ENCODE measurements around the gene ILDR1.
"Not testable (repeated sequence)": the region's sequence is repeated elsewhere in the genome, so short reads cannot be mapped to it uniquely, and the experiment has no call there.

Gene ILDR1

DNA sequence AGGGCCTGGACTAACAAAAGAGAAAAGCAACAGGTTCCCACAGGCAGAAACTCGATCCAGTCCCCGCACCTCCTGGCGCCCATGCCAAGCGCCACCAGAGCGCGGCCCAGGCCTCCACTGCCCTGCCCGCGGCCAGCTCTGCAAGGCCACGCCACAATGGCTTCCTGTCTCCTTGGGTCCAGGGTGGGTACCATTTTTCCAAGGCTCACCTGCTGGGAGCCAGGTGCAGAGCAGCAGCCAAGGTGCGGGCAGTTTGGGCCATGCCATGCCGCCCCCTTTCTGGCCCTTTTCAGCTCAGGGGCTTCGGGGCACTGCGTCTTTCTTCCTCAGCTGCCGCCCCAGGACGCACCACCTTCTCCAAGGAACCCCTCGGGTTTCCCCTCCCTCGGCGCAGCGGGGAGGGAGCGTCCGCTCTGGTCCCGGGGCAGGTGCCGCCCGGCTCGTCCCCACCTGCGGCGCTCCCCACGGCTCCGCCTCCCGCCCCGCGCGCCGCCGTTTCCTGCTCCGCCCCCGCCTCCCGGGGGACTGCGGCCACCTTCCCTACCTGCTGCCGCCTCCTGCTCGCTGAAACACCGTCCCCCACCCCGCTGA is at the start of gene ILDR1:
ILDR1 (minus strand) TSS at position 437 of the 591 bp plus-strand sequence; CDS start at position 267, 170 bp downstream.
- DNase-seq = no peak

DNA sequence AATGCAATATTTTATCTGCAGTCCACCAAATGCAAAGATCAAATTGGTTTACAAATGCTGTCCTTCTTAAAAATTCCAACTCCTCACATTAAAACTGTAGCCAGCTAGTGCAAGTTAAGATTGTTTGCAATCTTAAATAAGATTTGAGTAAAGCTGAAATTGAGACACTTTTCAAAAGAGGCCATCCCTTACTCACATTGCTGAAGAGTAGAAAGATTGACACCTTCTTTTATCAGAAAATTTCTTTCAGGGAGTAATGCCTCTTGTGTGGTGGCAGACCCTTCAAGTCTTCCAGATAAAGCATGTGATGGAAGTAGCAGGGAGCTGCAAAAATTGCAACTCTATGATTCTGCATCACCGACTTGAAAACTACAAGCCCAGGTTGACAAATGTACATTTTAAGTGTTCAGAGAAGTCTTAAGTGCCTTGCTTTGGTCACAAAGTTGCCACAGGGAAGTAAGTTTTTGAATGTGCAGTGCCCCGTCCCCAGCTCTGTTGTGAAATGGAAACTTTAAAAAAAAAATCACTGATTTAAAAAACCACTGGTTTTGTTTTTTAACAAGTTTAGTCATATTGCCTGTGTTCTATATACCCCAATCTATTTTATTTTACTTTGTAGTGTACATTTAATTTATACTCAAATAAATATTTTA is 45.7 kb upstream of the ILDR1 start:
- DNase-seq = no peak

DNA sequence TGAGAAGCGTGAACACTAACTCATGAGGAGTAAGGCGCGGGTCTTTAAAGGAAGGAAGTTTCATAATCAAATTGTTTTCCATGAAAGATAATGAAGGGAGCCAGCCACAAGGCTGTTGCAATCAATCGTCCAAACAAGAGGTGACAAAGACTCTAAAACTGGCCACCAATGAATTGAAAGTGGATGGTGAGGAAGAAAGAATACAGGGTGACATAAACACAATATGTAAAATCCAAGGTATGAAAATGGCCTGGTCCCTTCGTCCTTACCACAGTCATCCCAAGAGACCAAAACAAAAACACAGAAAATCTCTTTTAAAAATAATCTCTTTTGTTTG is 45.1 kb upstream of the ILDR1 start:
- DNase-seq = no peak

DNA sequence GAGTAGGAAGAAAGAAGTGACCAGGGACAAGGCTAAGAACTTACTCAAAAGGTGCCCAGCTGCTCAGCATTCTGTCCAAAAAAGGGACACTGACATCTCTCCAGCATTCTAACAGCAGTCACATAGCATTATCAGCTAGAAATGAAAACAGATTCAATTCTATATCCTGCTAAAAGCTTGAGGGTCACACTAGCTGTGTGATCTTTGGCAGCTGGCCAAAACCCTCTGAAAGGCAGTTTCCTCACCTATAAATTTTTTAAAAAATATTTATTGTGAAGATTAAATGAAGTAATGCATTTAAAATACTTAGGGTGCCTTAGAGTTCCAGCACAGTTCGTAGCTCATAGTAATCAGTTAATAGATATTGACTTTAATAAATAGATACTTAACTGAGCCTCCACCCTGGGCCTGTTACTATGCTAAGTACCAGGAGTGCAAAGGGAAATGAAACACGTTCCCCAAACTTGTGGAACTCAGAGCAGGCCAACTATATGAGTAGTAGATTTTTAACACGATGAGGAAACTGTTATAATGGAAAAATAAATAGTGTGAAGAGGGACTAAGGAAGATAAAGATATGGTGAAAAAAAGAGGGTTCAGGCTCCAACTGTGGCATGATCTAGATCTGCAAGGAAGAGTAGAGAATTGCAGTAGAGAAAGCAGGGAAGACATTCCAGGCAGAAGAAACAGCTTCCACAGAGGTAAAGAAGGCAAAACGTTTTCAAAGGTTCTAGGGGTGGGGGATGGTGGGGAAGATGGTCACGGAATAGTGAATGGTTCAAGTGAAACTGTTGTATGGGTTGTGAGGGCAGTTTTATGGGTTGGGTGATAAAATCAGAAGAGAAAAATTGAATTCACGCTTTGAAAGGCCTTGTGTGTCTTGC is 44.5 kb upstream of the ILDR1 start:
- no peak for DNase-seq

DNA sequence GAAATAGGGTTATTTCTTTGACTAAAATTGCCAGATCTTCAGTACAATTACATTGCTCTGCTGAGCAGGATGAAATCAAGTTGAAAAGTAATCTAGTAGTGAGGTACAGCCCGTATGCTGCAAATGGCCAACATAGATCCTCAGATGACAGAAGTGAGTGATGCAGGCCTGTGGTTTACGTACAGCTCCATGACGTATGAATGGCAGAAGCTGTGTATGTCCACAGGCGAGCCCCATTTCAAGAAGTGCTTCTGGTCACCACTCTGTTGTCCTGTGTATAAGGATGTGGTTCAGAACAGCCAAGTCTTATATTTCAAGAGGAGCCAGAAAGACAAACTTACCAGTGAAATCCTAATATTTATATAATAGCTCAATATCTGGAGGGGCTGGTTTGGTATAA is 42.3 kb upstream of the ILDR1 start:
- DNase-seq = no peak

DNA sequence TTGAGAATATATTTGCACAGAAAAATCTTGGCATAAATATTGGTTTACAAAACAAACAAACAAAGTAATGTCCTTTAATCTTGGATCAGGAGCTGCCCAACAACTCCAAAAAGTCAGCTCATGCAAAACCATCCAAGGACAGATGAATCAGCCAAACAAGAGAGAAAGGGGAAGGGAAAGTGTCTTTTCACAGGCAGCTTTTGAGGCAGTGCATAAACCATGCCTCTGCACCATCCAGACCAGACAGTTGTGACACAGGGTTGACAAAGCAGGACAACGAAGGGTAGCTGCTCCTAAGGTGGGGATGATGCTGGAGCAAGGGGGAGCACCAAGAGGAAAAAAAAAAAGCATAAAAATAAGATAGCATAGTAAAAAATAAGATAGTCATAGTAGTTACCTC is 41.9 kb upstream of the ILDR1 start:
- no peak for DNase-seq

DNA sequence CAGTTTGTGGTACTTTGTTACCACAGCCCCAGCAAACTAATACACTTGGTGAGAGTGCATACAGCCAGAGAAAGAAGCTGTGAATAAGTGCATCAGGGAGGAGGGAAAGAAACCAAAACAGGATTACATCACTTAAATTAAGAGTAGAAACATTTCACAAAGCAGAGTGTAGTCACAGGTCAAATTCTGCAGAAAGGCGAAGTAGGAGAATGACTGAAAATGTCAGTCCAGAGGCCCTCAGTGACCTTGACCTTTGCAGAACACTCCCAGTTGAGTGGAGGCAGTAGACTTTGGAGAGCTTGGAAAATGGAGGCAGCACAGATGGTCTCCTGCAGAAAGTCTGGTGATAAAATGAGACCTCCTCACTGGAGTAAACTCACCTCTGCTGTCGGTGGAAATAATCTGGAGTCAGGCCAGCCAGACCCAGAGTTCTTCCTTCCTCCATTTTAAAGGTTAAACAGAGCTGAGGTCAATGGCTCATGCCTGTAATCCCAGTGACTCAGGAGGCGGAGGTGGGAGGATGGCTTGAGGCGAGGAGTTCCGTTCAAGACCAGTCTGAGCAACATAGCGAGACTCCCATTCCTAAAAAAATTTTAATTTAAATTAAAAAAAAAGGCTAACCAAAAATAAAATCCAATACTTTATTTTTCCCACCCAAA is 38.1 kb upstream of the ILDR1 start:
- DNase-seq = no peak

DNA sequence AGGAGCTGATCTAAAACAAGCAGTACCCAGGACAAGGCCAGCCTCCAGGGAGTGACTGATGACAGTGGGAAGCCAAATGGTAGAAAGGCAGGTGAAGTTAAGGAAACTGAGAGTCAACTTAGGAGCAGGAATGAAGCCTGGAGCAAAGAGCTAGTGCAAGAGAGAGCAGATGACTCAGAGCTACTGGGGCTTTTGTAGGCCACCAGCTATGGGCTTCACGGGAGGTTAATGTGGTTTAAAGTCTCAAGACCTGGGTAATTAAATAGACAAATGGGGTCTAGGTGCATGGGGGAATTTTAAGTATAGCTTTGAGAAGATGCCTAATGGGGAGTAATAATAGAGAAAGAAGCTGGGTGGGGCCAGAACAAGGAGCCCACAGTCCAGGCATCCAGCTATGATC is 36.2 kb upstream of the ILDR1 start:
- DNase-seq = no peak

DNA sequence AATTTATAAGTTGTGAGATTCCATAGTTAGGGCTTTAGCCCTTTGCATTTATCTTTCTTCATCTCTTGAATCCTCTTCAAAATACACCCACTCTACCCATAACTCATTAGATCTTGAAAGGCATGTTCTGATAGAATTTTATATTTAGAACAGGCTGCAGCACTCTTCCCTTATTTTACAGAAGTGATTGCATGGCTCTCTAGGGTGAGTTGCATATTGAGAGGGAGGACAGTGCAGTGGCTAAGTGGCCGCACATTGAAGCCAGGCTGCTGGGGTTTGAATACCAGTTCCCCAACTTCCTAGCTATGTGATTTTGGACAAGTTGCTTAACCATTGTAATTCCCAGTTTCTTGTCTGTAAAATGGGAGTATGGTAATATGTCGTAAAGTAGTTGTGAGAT is 35.6 kb upstream of the ILDR1 start:
- no peak for DNase-seq

DNA sequence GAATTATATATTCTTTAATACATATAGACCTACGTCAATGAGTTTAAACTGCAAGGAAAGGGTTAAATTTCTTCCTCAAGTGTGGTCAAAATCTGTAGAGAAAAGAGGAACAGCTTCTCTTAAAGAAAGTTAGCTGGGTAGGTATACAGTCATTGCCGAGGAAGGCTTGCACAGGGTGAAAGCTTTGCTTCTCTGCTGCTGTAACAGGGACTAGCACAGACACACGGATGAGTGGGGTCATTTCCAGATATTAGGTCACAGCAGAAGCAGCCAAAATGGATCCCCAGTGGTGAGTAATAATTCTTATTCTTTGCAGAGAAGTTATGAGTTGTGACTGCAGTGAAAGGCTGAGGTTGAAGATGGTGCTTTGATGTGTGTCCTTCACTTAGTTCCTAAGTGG is 33.2 kb upstream of the ILDR1 start, which contains the start of gene CD86:
CD86 (plus strand) TSS at position 148 of the 400 bp plus-strand sequence; CDS start at position 276, 128 bp downstream.
- peak in 1 of 58 donors; percentile 23 for DNase-seq

DNA sequence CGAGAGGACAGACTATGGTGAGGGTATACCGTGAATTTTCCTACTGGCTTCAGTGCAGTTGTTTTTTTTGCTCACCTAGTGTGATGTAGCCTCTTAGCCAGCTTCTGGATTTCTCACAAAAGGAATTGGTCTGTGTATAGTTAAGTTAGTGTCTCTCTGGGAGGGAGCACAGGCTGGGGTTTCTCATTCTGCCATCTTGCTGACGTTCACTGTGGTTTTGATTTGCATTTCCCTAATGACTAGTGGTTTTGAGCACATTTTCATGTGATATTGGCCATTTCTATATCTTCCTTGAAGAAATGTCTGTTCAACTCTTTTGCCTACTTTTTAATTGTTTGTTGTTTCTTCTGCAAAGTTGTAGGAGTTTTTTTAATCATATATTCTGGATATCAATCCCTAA is 30.9 kb upstream of the ILDR1 start:
- no peak for DNase-seq

DNA sequence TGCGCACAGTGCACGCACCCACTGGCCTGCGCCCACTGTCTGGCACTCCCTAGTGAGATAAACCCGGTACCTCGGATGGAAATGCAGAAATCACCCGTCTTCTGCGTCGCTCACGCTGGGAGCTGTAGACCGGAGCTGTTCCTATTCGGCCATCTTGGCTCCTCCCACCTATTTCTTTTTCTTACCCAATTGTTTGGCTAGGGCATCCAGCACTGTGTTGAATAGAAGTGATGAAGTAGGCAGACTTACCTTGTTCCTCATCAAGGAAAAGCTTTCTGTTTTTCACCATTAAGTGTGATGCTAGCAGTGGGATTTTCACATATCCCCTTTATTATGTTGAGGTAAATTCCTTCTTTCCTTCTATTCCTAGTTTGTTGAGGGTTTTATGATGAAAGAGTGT is 25.7 kb upstream of the ILDR1 start:
- not testable (repeated sequence) for DNase-seq

DNA sequence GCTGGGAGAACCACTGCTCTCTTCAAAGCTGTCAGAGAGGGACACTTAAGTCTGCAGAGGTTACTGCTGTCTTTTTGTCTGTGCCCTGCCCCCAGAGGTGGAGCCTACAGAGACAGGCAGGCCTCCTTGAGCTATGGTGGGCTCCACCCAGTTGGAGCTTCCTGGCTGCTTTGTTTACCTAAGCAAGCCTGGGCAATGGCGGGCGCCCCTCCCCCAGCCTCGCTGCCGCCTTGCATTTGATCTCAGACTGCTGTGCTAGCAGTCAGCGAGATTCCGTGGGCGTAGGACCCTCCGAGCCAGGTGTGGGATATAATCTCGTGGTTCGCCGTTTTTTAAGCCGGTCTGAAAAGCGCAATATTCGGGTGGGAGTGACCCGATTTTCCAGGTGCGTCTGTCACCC is 25.2 kb upstream of the ILDR1 start:
- DNase-seq = not testable (repeated sequence)

DNA sequence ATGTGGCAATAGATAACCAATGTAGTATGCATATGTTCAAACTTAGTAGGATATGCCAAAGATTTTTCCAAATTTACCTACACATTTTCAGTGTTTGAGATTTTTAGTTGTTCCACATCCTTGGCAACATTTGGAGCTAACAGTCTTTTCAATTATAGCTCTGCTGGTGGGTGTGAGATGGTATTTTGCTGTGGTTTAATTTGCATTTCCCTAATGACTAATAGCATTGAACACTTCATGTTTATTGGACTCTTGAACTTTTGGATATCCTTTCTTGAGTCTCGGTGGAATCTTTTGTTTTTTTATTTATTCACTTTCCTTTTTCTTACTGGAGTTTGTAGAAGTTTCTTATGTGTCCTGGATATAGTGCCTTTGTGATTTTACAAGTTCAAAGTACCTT is 11.0 kb upstream of the ILDR1 start:
- no peak for DNase-seq

DNA sequence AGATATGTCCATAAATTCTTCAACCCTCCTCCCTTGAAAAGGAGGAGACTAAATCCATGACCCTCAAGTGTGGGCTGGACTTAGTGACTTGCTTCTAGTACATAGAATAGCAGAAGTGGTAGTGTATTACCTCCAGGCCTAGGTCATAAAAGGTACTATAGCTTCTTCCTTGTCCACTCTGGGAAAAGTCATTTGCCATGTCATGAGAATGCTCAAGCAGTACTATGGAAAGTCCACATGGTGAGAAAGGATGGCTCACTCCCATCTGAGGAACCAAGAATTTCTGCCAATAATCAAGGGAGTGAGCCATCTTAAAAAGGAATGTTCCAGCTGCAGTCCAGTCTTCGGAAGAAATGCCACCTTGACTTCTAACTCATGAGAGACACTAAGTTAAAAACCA is 10.5 kb upstream of the ILDR1 start:
- no peak for DNase-seq

DNA sequence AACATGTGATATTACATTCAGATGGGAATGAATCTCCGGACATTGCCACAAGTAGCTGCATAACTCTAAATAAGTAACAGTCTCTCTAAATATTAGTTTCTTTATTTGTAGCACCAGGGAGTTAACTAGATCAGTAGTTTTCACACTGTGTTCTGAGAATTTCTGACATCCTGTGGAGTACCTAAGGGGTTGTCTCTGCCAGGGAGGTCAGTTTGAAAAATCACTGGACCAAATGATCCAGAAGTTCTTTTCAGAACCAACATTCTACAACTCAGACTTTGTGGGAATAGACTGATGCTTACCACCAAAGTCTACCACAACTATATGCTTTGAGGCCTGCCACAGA is 9.0 kb upstream of the ILDR1 start:
- no peak for DNase-seq

DNA sequence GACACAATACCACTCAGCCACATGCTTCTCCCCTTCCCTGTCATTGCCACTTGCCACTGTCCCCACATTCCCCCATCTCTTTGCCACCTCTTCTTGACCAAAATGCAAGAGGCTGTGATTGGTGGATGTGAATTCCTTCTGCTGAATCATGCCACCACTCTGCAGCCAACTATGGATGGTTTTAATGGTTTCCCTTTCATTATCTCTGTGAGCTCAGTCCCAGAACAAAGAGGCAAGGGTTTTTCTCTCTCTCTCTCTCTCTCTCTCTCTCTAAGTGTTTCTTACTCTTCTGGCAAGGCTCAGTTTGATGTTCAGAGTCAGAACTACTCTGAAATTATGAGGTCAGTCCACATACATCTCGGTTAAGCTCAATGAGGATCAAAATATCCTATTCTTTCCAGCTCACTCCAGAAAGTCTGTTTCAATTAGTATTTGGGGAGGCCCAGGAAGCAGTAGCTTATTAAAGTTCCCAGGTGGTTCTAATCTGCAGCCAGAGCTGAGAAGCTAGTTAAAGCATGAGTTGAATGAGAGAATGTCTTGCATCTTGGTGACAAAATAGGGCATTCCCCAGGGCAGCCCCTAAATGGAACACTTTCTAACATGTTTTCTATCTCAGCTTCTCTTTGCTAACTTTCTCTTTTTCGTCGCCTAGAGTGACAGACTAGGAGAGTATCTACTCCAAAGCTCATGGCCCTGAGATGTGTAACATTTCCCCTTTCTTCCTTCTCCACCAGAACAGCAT is 8.5 kb upstream of the ILDR1 start:
- DNase-seq = no peak

DNA sequence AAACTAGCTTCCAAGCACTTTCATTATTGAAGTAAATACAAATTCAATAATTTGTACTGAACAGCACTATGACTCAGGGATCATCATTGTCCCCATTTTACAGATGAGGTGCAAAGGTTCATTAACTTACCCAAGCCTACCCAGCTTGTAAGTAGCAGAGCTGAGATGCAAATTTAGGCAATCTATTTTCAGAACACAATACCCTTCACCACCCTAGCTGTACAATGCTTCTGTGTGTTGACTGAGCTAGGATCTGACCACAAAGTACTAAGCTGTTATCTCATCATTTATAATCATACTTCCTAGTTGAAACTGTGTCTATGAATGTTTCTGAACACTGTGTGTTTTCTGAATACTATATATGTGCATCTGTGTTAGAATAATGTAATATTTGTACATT is 3.2 kb upstream of the ILDR1 start:
- DNase-seq = no peak

DNA sequence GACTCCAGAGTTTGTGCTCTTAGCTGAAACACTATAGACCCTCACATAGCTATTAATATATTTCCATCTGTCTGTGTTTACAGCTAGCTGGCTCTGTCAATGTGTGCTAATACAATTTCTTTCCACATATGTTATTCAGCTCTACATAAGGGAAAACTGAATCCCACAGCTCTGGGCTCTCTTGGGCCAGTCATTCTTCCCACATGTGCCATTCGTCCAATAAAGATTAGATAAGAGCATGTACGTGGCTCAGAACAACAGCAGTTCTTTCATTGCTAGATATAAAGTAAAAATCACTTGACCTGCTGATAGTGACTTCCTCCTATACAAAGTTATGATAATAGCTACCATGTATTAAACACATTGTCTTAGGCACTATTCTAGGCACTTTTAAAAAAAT is 2.8 kb upstream of the ILDR1 start:
- DNase-seq = no peak

DNA sequence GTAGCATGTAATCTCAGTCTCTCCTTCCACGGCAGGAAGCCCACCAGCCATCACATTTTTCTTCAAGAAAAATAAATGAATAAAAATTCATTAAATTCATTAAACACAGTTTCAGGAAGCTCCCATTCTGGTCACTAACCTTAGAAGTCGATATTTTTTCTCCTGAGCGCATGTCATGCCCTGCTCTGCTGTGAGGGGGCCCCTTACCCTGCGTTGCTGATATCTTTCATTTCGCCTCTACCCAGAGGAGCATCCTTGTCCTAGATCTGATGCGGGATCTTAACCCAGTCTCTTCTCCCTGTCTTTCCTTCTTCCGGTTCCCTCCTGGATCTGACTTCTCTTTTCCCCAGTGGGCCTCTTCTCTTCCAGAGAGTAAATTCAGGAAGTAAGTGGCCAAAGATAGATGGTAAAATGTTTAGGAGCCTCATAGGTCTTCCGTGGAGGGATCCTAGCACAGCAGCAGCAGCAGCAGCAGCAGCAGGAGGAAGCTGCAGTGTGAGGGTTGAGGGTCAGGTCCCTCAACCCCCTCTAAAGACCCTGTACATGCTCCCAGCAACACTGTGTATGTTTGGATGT is 1.4 kb upstream of the ILDR1 start:
- no peak for DNase-seq

DNA sequence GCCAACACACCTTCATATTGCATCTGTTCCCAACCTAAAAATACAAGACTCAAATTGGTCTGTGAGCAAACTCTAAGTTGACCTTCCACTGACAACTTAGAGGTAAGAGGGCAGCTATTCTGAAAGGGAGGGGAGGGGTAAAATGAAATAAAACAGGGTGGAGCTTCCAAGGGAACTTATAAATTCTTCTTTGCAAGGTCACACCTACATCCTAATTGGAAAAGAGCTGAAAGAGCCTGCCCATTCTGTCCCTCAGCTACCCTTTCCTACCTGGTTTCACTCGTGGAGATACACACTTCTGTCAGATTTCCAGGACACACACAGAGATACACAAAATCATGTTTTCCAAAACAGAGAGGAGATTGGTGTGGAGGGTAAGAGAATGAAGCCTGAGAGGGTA is 1.0 kb downstream of the ILDR1 start:
- no peak for DNase-seq

Data from anterior cingulate cortex (tissue), 58 donors.